Coronary artery (tissue), 2 donors: ENCODE data around the gene MCUR1.
"Not testable (repeated sequence)": the region's sequence is repeated elsewhere in the genome, so short reads cannot be mapped to it uniquely, and the experiment has no call there.

ENCODE experiments used
- DNase-seq: peaks from one replicate; pipeline ENCODE4 v3.0.0-alpha.2; 2017; ENCODE audit warnings: low spot score
- H3K27ac ChIP-seq, 2 donors: fragments of 200-600 bp; sonication (generic); one replicate each; pipeline ENCODE4 v1.5.1; 2016 to 2019
- H3K4me3 ChIP-seq: fragments of 200-600 bp; sonication (generic); 2 replicates; pipeline ENCODE4 v1.5.1; 2016; ENCODE audit warnings: mild to moderate bottlenecking, moderate library complexity
- TF ChIP-seq, protein P1 (sequence below): fragments of 200-600 bp; sonication (generic); IDR thresholded peaks from one replicate; pipeline ENCODE4 v1.5.1; 2019; ENCODE audit warnings: antibody characterized with exemption

The MCUR1 gene

DNA sequence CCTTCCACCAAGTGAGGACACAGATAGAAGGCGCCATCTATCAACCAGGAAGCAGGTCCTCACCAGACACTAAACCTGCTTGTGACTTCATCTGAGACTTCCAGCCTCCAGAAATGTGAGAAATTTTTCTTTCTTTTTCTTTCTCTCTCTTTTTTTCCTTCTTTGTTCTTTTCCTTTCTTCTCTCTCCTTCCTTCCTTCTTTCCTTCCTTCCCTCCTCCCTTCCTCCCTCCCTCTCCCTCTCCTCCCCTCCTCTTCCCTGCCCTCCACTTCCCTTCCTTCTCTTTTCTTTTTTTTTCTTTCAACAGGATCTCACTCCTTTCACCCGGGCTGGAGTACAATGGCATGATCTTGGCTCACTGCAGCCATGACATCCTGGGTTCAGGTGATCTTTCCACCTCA is 37.4 kb upstream of the MCUR1 start:
- TF ChIP-seq, protein P1, sequence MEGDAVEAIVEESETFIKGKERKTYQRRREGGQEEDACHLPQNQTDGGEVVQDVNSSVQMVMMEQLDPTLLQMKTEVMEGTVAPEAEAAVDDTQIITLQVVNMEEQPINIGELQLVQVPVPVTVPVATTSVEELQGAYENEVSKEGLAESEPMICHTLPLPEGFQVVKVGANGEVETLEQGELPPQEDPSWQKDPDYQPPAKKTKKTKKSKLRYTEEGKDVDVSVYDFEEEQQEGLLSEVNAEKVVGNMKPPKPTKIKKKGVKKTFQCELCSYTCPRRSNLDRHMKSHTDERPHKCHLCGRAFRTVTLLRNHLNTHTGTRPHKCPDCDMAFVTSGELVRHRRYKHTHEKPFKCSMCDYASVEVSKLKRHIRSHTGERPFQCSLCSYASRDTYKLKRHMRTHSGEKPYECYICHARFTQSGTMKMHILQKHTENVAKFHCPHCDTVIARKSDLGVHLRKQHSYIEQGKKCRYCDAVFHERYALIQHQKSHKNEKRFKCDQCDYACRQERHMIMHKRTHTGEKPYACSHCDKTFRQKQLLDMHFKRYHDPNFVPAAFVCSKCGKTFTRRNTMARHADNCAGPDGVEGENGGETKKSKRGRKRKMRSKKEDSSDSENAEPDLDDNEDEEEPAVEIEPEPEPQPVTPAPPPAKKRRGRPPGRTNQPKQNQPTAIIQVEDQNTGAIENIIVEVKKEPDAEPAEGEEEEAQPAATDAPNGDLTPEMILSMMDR = no peak
- DNase-seq = no peak
- Histone ChIP-seq H3K27ac (no peak overlapping the region), H3K4me3 (no peak overlapping the region)

DNA sequence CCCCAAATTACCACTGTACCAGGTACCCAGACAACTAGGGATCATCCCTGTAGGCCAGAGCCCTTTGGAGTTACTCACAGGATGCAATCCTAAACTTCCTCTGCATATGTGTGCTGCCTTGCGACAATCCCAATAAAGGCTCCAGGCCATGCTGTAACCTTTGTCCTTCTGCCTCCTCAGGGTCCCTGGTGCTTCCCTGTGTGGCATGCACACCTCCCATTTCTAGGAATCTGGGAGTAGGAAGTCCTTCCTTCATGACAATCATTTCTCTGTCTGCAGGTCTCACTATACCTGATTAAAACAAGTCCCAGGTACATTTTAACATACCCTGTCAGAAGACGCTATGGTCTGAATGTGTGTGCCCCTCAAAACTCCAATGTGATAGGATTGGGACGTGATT is 37.0 kb upstream of the MCUR1 start:
- no peak overlapping the region for H3K27ac ChIP-seq
- DNase-seq = no peak
- H3K4me3 ChIP-seq = no peak overlapping the region
- TF ChIP-seq, protein P1 = no peak

DNA sequence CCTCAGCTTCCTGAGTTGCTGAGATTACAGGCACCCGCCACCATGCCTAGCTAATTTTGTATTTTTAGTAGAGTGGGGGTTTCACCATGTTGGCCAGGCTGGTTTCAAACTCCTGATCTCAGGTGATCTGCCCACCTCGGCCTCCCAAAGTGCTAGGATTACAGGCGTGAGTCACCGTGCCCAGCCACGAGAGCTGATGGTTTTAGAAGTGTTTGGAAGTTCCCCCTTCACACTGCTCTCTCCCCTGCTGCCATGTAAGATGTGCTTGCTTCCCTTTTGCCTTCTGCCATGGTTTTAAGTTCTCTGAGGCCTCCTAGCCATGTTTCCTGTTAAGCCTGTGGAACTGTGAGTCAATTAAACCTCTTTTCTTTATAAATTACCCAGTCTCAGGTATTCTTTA is 36.3 kb upstream of the MCUR1 start:
- not testable (repeated sequence) for H3K4me3 ChIP-seq, DNase-seq, H3K27ac ChIP-seq

DNA sequence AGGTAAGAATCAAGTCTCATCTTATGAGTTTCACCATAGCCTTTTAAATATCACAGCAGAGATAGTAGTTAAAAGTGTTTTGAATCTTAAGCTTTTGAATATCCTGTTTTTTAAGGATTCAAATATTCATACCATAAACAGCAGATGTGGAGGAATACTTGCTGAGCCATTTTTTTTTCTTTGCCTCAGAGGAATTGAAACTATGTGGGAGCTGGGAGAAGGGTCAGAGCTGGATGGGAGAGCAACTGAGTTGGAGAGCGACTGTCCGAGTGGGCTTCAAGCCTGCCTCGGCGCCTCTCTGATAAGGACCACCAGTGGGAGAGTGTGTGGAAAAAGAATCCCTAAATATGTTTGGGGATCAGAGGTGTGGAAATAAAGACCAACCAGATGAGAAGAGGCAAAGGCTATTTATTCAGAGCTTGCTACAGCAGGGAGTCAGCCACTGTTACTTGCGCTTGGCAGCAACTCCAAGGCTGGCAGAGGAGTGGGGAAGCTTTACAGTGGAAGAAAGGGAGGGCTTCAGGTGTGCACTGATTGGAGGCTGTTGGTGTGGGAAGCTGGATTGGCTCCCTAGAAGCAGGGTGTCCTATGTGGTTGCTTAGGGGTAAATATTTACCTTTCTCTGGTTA is 34.3 kb upstream of the MCUR1 start:
- H3K4me3 ChIP-seq = peak overlapping the region; percentile 9
- TF ChIP-seq, protein P1 = no peak

DNA sequence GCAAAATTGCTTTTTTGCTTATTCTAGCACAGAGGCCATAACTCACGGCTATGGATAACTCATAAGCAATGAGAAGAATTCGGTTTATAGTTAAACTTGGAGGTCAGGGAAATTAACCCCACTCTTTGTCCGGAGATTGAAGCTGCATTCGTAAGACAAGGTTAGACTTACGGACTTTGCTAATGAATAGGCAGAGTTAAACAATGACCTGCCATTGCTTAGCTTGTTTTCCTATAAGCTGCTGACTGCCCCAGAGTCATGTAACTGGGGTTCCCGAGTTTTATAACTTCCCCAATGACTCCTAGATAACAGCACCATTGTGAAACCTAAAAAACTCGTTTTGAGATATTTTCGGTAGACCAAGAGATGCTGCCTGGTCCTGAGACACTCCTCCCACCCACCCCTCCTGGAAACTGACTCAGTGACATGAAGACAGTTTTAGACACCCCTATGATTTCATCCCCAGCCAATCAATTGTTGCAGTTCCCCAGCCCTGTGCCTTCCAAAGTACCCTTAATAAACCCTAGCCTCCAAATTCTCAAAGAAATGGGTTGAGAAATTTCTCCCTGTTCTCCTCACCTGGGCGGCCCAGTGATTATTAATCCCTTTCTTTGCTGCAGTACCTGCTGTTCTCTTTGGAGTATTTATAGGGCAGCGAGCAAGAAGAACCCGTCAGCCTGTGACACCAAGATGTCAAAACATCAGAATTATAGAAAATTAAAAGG is 33.1 kb upstream of the MCUR1 start:
- TF ChIP-seq, protein P1 = no peak
- DNase-seq = no peak
- H3K27ac ChIP-seq = no peak overlapping the region

More for the DNA sequence above, 34.3 kb upstream of the MCUR1 start:
- DNase-seq = no peak
- H3K27ac ChIP-seq = no peak overlapping the region

DNA sequence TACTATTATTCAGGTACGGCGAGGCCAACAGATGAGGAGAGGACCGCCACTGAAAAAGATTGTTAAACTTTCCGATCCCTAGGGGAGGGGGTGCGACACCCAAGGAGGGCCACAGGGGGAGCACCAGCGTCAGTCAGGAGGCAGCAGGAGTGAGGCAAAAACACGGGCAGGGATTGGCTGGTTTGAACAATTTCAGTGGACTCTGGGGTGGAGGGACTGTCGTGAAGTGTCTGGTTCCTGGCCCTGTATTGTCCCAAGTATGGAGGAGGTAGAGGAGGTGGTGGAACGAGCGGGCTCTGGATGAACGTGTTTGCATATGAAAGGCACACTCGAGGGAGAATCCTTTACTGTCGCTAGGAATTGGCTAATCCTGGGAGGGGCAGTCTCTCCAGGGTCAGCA is 32.5 kb upstream of the MCUR1 start:
- TF ChIP-seq, protein P1 = no peak
- Histone ChIP-seq H3K4me3 (no peak overlapping the region), H3K27ac (no peak overlapping the region)
- DNase-seq = no peak

More for the DNA sequence above, 33.1 kb upstream of the MCUR1 start:
- H3K4me3 ChIP-seq = no peak overlapping the region

DNA sequence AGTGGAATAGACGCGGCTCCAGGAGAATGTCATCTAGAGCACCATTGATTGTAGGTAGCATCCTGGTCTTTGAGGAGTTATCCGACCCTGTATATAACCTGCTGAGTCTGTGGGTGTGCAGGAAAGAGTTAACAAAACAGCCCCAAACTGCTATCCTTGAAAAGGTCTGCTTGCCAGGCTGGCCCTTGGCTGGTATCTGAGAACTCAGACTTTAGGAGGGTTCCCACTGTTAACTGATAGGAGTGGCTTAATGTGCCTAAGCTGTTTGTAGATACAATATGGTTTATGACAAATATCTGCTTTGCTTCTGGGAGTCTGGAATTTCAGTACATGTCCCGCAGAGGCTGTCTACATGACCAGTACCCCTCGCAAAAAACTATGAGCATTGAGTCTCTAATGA is 27.6 kb upstream of the MCUR1 start:
- TF ChIP-seq, protein P1 = no peak
- no peak overlapping the region for H3K27ac ChIP-seq
- H3K4me3 ChIP-seq = no peak overlapping the region
- DNase-seq = no peak
